ENCODE measurements around the gene MYOF.

GRCh38 chr10:93287775-93288174, 194.4 kb downstream of the MYOF start:
- no peak for TF ChIP-seq EZH2 (IDR thresholded peaks at IDR 0.05; ENCODE audit: insufficient read depth, poor library complexity, severe bottlenecking)
- no peak for TF ChIP-seq EZH2phosphoT487 (IDR thresholded peaks at IDR 0.05; ENCODE audit: insufficient read depth, low read depth)
